SK-N-MC (cell line): ENCODE data around the gene CAMK1D.

Experiments
- EZH2 ChIP-seq: fragments of 200-600 bp; sonication (generic); IDR thresholded peaks from one replicate; pipeline ENCODE4 v1.6.1; 2017; ENCODE audit warnings: antibody characterized with exemption
- POLR2AphosphoS5 ChIP-seq: IDR thresholded peaks from 2 replicates; pipeline ENCODE4 v1.6.1; 2012; ENCODE audit warnings: mild to moderate bottlenecking, low read depth, low read length, borderline replicate concordance

DNA sequence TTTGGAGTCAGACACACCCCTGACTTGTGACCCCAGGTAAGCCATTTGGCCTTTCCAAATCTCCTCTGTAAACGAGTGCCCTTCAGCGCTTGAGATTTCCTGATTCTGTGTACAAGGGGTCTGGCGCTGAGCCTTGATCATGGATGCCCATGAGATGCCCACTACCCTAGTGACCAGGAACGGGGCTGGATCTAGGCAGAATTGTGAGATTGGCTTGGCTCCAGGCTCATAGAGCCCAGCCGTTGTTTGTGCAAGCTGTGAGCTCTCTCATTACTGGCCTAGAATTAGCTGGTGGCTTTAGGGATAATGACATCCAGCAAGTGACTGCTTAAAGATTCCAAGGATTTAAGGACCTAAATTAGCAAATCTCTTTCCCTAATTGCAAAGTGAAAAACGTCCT is 84.9 kb downstream of the CAMK1D start:
- TF ChIP-seq POLR2AphosphoS5 (no peak), EZH2 (no peak)
